ENCODE results near the gene PARK7.

Gene PARK7

DNA sequence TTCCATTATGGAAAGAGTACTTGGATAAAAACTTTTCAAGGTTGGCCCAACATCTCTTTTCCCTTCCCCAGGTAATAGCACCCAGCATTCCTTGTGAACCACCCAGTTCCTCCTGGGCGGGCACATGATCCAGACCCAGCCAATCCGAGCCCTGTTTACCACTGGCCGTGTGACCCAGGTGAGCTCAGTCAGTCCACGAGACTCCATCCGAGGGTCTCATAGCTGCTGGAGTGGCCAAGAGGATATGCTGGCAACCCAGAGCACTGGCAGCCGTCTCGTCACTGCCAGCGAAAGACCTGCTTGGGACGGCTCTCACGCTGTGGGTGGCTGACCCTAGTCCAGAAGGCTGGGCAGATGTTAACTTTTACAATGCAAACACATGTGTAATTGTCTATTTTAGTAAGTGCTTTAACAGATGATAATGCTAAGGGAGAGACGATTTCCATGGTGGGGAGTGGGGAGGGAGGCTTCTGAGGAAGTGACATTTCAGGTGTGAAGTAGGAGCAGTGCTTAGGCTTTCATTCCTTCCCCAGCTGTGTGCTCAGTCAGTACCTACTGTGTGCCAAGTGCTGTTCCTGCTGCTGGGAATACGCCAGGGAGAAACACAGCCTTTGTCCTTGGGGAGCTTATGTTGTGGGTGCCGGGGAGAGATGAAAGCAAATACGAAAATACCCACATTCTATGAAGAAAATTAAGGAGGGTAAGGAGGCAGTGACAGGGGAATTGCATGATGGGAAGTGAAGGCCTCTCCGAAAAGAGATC, 24.5 kb downstream of the PARK7 start:
- no peak for DNase-seq

DNA sequence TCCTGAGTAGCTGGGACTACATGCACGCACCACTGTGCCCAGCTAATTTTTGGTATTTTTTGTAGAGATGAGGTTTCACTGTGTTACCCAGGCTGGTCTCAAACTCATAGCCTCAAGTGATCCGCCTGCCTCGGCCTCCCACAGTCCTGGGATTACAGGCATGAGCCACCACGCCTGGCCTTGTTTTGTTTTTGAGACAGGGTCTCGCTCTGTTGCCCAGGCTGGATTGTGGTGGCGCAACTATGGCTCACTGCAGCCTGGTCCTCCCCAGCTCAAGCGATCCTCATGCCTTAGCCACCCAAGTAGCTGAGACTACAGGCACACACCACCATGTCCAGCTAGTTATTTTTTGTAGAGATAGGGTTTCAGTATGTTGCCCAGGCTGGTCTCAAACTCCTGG, 26.0 kb downstream of the PARK7 start:
- no peak for DNase-seq

GRCh38 chr1:7988576-7988975, 27.1 kb downstream of the PARK7 start:
- no peak for DNase-seq

DNA sequence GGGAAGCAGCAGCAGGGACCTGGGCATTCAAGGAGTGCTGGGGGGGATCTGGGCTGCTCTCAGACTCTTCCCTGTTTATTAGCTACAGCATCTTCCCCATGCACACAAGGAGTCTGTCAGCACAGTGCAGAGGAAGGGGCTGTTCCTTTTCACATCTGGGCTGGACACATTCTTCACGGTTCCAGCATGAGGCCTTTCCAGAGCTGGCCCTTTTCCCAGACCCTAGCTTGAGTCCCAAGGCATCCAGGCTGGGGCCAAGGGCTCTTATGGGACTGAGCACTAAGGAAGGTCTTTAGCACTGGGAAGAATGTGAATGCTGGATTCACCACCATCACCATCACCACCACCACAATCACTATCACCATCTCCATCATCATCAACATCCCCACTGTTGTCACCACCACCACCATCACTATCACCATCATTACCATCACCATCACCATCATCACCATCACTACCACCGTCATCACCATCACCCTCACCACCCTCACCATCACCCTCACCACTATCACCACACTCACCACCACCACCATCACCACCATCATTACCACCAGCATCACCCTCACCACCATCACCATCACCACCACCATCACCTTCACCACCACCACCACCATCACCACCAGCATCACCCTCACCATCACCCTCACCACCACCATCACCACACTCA, 28.4 kb downstream of the PARK7 start:
- no peak for DNase-seq

GRCh38 chr1:7991504-7992440, 30.3 kb downstream of the PARK7 start:
- no peak for DNase-seq

- no peak for DNase-seq
Measured at GRCh38 chr1:7992885-7993284, 31.4 kb downstream of the PARK7 start.

- DNase-seq = no peak
Measured at GRCh38 chr1:7993593-7994479, 32.3 kb downstream of the PARK7 start.

- no peak for DNase-seq
Measured at GRCh38 chr1:7994827-7995226, 33.3 kb downstream of the PARK7 start.

GRCh38 chr1:7995437-7995836, 33.9 kb downstream of the PARK7 start:
- DNase-seq = no peak

GRCh38 chr1:8002329-8002910, 40.9 kb downstream of the PARK7 start:
- no peak for DNase-seq

- no peak for DNase-seq
Measured at GRCh38 chr1:8002921-8003320, 41.4 kb downstream of the PARK7 start.

GRCh38 chr1:8003438-8004112, 42.1 kb downstream of the PARK7 start:
- DNase-seq = no peak

- DNase-seq = no peak
Measured at GRCh38 chr1:8004113-8004802, 42.7 kb downstream of the PARK7 start.

- DNase-seq = no peak
Measured at GRCh38 chr1:8004803-8005573, 43.5 kb downstream of the PARK7 start.

DNA sequence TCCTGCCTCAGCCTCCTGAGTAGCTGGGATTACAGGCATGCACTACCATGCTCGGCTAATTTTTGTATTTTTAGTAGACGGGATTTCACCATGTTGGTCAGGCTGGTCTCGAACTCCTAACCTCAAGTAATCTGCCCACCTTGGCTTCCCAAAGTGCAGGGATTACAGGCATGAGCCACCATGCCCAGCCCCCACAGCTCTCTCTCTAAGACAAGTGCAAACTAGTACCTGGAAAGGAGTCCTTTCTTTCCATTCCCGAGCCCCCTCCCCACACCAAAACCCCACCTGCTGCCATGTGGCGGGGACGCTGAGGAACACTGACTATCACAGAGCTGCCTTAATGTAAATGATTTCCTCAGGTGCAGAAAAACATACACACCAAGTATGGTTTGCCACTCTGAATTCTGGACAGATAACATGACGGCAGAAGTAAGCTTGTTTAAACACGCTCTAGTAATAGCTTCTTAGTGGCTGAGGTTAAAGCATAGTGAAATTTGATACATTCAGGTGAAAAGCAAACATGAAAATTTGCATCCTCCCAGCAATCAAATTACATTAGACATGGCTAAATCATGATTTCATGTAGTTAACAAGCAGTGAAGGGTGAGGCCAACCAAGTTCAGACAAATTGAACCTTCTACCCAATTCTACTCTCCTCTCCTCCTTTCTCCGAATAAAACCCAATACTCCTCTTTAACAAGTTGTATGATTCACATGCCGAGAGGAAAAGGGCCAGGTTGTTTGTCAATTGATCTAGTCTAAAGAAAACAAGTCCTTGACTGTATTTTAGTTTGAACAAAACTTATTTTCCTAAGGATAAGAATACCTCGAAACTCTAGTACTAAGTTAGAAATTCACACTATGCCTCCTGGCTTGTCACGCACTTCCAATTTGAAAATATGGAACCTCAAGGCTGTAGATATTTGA, 44.8 kb downstream of the PARK7 start:
- DNase-seq = no peak

DNA sequence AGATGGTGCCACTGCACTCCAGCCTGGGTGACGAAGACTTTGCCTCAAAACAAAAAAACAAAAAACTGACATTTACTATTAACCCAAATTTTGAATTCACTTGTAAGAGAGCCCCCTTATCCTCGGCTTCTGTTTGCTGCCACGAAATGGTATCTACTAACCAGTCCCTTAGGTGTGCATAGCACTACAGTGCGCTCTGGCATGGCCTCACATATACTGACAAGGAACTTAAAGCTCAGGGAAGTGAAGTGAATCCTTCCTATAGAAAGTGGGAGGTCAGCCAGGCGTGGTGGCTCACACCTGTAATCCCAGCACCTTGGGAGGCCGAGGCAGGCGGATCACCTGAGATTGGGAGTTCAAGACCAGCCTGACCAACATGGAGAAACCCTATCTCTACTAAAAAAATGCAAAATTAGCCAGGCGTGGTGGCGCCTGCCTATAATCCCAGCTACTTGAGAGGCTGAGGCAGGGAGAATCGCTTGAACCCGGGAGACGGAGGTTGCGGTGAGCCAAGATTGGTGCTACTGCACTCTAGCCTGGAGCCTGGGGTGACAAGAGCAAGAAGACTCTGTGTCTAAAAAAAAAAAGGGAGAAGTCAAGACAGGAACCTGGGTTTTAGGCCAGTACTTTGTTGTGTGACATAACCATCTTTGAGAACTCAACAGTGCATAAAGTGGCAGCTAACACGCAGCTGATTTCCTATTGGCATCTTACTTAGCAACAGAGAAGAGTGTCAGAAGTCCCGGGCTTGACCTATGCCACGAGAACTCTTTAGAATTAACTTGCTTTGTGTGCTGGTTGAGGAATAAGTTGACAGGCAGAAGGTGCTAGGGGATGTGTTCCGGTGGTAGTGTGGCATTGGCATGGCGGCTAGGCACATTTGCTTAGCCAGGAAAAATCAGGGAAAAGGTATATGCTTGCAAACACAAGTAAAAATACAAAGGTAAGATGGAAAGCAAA, 47.8 kb downstream of the PARK7 start:
- DNase-seq = no peak

DNA sequence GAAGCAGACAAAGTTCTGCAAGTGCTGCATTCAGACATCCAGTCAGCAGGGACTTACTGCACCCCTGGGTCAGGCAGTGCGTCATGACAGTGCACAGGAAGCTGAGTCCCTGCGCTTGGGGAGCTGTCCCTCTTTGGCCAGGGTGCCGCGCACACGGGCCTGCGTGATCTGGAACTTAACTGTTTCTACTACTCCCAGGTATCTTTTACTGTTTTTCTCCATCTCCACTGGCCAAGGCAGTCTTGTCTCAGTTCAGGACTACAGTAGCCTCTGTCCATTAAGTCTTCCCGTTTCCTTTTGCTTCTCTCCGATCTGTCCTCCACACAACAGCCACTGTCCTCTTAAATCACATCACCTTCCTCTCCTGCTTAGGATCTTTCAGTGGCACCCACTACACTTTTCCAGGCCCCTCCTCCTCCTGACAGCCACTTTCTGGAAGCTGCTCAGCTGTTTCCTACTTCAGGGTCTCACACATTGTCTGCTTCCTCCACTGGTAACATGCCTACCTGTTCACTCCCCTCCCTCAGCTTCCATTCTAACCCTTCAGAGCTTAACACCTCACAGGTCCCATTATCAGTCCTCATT, 48.7 kb downstream of the PARK7 start:
- DNase-seq = no peak
